Stimulated activated naive CD8-positive, alpha-beta T cell treated with anti-CD3 and anti-CD28 coated beads, Interleukin-15, Interleukin-2, amounts not matched to agents 100 U/mL and 50 U/mL, for 24 hours (primary cell): ENCODE data around the gene GLP2R.
A peak's percentile ranks its signal among the peaks of the same experiment; 100 is the strongest.

Experiments
- ATAC-seq: fragments of 150-1000 bp; cut with Tn5 transposase; one replicate; pipeline ENCODE4 v1.10.0; 2021
- DNase-seq: peaks from one replicate; pipeline ENCODE4 v3.0.0; 2021

The GLP2R gene

DNA sequence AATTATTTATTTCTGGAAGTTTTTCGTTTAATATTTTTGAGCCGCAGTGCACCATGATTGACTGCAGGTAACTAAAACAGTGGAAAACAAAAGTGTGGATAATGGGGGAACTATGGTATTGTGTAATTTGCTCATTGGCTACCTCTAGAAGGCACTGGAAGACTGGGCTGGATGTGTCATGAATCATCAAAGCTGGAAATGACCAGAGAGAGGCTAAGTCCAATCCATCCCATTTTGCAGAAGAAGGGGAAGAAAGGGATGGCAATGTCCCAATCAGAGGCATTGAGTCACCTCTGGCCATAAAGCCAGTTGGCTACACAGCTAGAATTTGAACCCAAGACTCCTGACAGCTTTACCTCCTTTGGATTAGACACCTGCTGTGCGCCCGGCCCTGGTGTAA, 29.3 kb downstream of the GLP2R start:
- ATAC-seq (no peak), DNase-seq (no peak)

DNA sequence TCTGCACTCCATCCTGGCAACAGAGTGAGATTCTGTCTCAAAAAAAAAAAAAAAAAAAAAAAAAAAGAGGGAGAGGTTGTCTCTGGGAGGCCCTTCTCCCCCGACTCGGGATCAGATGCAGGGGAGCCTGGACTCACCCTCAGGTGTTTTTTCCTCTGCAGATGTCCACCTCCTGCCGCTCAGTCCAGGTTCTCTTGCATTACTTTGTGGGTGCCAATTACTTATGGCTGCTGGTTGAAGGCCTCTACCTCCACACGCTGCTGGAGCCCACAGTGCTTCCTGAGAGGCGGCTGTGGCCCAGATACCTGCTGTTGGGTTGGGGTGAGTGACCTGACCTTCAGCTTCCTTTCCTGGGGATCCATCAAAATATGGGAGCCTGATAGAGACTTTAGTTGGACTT, 34.1 kb downstream of the GLP2R start:
- ATAC-seq (no peak), DNase-seq (no peak)

DNA sequence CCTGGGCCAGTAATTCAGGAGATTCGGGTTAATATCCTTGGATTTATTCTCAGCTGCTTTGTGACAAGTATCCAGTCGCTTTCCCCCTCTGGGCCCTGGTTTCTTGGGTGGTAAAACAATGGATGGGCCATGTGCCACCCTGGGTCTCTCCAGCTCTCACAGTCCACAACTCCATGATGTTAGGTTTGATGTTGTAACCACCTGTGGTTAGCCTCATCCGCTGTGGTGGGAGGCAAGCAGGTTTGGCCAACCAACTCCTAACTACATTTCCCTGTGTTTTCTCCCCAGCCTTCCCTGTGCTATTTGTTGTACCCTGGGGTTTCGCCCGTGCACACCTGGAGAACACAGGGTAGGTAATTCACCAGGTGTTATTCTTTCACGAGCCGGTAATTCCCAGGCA, 35.1 kb downstream of the GLP2R start:
- DNase-seq (no peak), ATAC-seq (no peak)

DNA sequence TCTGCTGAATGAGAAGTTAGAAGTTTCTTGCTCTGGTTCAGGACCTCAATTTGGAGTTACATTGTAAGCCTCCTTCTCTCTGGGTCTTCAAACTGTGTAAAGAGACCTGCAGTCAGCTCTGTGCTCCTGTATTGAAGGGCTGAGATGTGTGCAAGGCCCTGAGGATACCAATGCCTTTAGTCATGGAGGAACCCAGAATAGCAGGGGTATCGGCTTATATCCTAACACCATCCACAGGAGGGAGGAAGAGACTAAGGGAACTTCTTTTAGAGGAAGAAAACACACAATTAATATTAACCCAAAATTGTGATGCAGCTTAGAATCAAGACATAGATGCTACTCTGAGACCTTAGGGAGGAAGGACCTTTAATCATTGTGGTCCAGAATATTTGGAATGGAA, 36.5 kb downstream of the GLP2R start:
- ATAC-seq, result no peak
- DNase-seq, result no peak

DNA sequence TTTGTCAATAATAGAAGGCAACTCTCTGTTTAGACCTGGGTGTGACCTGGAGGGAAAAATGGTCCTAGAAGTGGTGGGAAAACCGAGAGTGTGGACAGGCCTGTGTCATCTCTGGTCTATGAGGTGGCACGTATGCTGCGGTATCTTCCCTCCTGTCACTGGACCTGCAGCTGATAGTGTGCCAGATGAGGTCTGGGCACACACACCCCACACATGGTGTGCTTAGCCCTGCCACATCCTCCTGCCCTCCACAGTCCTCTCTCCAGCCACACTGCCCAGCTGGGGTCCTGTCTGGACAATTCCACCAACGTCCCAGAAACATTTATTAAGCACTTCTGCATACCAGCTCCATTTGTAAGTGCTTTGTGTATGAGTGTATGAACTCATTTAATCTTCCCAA, 37.2 kb downstream of the GLP2R start:
- ATAC-seq (no peak), DNase-seq (no peak)

DNA sequence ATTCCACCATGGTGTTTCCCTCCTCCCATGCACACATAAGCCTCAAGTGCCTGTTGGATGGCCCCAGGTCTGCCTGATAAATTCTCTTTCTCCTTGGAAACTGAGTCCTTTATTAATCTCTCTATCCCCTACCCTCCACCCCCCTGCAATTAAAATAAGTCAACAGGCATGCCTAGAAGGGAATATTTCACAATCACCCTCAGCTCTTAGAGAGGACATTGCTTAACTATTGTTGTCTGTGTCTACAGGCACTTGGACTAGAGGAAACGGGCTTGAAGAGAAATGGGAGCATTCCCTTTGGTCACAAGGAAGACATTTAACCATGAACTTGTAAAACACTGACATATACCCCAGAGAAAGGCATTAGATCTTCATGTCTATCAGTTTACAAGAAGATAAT, 39.9 kb downstream of the GLP2R start:
- ATAC-seq, result no peak
- no peak for DNase-seq

DNA sequence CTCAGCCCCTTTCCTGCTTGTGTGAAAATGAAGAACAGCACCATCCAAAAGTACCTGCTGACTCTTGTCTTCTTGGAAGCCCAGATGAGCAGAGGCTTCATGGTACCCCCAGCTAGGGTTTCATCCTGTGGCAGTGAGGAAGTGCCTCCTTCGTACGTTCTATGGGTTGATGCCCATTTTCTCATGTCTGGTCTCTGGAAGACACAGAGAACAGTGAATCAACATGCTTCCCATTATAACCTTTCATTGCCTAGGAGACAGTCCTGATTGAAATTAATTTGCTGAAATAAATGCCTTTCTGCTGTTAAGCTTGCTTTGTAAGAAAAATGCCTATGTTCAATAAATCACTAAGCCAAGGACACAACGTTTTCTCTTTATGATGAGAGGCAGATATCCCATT, 42.8 kb downstream of the GLP2R start:
- no peak for DNase-seq
- no peak for ATAC-seq

DNA sequence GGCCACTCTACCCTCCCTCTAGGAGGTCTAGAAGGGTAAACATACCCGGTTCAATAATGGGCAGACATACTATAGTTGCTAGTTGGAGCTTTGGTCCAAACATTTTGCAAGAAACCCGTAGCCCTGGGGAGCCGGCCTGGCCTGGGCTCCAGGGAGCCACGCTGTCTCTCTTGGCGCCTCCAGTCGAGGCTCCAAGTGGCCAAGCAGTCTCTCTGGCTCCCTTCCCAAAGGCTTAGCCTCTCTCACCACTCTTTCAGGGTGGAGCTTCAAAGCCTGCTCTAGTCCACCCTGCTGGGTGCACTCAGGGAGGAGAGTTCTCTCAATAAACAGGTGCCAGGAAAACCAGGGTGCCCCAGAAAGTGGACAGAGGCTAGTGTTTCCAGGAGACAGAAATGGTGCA, 47.1 kb downstream of the GLP2R start:
- DNase-seq (no peak), ATAC-seq (no peak)

DNA sequence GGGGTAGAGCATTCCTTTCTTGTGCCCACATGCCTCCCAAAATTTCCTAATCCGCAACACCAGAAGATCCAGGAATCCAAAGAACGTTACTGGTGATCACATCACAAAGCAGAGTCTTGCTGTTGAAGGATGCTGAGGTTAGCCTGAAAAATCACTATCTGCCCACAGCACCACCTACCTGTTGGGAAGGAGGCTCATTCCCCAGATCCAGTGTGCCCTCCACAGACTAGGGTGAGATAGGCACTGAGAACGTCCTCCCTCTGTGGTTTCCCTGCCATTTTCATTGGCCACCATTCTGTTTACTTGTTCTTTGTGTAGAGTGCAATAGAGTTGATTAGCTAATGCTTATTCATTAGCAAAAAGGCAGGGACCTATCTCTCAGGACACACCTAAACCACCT, 49.0 kb downstream of the GLP2R start:
- DNase-seq, result no peak
- no peak for ATAC-seq

DNA sequence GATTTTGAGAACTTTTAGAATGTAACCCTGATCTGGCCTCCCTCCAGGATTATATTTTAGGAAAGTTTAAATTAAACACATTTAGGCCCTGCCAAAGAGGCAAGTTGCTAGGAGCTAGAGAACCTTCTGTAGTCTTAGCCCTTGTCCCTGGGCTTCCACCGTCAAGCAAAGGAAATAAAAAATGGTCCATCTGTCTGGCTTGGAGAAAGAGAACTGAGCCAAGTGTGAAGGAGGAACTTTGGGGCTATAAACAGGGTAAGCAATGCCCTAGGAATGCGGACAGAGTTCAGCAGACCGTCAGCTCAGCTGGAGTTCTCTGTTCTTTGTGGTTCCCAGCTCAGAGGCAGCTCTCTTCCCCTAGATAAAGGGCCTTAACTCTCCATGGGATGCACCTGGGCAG, 49.7 kb downstream of the GLP2R start:
- no peak for DNase-seq
- ATAC-seq, result no peak

DNA sequence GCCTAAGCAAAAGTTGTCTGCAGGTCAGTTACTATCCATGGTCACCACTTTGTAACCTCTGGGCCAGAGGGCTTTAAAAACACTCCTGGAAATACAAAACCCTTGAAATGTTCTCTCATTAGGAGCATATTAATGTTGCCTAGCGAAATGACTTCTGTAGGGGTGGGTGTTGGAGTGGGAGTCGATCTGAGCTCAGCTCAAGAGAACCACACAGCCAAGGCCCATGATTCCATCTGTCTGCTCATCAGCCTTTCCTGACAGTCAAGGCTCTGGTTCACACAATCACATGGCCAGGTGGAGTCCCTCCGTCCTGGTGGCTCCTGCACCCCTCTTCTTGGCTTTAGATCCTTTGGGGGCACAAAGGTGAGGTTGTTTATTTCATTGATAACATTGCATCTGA, 52.6 kb downstream of the GLP2R start:
- DNase-seq, result no peak
- no peak for ATAC-seq

DNA sequence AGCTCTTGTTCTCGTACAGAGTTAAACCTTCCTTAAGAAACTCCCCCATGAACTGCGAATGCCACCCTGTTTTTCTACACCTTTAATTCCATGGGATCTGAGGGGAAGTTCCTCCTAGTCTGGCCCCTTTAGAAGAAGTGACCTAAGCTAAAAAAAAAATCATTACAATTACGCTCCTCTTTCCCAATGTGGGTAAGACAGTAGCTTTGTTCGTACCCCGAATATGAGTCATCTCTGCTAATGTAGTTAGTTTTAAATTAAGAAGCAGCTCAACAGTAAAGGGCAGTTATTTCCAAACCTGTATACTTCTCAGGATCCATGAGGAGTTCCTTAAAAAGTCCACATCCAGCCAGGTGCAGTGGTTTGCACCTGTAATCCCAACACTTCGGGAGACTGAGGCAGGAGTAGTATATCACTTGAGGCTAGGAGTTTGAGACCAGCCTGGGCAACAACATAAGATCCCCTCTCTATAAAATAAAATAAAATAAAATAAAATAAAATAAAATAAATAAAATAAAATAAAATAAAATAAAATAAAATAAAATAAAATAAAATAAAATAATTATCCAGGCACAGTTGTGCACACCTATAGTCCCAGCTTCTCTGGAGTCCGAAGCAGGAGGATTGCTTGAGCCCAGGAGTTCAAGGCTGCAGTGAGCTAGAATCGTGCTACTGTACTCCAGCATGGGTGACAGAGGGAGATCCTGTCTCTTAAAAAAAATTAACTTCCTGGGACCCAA, 53.2 kb downstream of the GLP2R start:
- no peak for ATAC-seq
- no peak for DNase-seq

DNA sequence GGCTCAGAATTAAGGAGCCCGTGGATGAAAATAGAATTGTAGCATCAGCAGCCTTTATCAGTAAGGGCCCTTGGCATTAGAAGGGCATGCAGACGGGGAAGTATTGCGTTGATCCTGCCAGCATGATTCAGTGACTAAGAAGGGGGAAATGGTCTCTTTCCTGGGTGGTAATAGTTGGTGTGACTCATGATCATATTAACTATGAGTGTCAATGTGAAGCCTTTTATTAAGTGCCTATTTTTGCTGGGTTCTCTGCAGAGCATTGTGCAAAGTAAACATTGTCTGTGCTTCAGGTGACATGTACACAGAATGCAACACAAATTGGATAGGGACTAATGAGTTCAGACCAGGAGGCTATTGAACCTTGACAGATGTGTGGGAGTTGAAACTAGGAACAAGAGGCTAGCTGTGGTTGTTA, 54.9 kb downstream of the GLP2R start:
- no peak for DNase-seq
- ATAC-seq, result no peak

DNA sequence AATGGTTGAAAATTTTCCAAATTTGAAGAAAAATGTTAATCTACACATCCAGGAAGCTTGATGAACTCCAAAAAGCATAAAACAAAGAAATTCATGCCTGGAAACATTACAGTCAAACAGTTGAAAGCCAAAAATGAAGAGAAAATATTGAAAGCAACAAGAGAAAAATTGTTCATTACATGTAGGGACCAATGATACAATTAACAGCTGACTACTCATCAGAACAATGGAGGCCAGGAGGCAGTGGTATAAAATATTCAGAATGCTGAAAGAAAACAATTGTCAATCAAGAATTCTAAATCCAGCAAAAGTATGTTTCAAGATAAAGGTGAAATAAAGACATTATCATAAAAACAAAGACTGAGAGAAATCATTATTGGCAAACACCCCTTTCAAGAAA, 57.7 kb downstream of the GLP2R start:
- ATAC-seq, result no peak

DNA sequence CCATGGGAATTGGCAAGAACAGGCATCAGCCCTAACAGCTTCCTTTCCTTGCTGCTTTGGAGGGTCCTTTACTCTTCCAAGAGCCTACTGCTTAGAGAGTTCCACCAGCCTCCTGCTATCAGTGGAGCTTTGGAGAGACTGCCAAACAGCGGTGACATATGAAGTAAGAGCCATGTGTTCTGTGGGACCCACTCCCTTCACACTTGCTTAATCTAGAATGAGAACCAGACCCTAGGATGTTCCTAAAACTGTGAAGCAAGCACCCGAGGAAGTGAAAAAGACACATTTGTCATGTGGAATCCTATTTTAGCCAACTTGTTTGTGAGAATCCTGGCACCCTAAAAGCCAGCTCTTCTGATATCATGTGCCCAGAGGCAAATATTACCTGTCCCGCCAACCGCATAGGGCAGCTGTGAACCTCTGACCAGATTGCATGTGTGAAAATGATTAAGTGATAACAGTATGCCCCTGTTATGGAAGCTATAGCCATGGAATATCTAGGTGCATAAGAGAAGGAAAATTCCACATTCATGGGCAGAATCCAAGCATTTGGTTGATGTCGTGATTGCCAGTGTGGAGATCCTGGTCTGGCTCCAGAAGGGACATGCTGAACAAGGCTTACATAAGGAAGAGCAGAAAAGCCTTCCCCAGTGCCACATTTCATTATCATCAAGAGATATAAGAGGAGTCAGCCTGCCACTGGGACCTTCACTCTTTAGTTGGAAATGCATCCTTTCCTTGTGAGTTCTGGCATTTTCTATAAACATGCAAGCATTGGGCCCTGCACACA, 60.6 kb downstream of the GLP2R start:
- no peak for DNase-seq
- ATAC-seq, result no peak

More for the DNA sequence above, 57.7 kb downstream of the GLP2R start:
- DNase-seq, result no peak

DNA sequence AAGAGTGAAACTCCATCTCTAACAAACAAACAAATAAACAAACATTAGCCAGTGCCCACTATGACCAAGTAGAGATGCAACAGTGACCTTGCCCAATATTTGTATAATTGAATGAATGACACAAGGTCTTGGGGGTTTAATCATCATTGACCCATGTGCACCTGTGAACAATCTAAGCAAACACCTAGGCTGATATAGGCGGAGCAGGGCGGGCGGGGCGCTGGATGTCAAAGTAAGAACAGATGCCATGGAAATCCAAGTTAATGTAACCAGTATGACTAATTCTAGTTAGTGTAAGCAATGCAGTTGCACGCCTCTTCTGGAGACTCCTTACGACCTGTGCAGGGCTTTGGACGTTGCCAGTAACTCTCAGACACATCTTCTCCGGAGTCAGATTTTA, 61.8 kb downstream of the GLP2R start:
- no peak for DNase-seq
- no peak for ATAC-seq

DNA sequence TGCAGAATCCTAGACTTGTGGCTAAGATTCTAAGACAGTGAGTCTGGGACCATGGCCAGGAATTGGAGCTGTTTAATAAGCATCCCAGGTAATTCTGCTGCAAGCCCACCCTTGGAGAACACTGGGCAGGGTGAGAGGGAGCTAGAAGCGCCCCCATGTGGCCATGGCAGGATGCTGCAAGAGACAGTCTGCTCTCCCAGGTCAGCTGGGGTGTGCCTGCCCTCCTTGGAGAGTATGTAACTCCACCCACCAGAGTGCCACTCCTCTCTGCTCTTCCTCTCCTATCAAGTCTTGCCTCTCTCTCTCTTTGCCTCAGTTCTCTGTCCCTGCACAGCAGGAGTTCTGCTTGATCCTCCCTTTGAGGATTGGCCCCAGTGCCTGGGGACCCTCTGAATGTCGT, 64.4 kb downstream of the GLP2R start:
- ATAC-seq (peak; percentile 43), DNase-seq (peak; percentile 23)

DNA sequence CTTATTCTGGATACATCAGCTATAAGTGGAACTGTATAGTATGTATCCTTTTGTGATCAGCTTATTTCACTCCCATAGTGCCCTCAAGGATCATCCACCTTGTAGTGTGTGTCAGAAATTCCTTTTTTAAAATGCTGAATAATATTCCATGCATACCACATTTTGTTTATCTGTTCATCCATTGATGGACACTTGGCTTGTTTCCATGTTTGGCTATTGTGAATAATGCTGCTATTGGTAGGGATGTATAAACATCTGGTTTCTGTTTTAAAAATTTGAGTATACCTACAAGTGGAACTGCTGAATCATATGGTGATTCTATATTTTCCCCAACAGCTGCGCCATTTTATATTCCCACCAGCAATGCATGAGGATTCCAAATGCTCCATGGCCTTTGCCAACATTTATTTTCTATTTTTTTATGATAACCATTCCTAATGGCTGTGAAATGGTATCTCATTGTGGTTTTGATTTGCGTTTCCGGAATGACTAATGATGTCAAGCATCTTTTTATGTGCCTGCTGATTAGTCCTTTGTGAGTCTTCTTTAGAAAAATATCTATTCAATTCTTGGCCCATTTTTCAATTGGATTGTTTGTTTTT, 67.8 kb downstream of the GLP2R start:
- DNase-seq, result no peak
- ATAC-seq, result no peak

DNA sequence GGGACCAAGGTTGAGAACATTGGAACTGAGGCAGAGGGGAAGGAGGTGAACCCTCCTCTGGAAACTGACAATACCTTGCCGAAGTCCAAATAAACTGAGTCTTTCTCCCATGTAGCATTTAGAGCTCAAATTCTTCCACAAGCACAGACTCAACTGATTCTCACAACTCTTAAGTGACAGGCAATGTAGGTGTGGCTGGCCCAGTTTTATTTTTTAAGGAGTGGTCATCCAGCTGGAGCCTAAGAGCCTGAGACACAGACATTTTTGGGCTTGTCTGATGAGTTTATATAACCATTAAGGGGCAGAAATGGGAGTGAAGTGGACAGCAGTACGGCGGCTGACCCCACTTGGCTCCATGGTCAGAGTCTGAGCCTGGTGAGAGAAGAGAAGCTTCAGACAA, 68.5 kb downstream of the GLP2R start:
- ATAC-seq (no peak), DNase-seq (no peak)

DNA sequence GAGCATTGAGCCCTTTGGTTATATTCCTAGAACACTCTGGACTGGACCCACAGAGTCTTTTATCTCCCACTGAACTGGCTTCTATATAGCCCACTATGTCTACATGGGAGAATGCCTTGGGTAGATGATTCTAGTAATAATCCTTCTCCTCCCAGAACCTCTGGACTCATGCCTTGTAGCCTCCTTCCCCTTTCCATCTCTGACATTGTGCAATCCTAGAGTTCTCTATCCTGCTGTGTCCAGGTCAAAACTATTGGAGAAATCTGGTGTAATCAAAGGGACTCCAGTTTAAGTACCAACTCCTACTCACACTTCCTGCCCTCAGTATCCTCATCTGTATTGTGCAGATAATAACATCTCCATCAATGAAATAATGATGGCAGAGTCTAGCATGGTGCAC, 70.2 kb downstream of the GLP2R start:
- DNase-seq, result no peak
- no peak for ATAC-seq

DNA sequence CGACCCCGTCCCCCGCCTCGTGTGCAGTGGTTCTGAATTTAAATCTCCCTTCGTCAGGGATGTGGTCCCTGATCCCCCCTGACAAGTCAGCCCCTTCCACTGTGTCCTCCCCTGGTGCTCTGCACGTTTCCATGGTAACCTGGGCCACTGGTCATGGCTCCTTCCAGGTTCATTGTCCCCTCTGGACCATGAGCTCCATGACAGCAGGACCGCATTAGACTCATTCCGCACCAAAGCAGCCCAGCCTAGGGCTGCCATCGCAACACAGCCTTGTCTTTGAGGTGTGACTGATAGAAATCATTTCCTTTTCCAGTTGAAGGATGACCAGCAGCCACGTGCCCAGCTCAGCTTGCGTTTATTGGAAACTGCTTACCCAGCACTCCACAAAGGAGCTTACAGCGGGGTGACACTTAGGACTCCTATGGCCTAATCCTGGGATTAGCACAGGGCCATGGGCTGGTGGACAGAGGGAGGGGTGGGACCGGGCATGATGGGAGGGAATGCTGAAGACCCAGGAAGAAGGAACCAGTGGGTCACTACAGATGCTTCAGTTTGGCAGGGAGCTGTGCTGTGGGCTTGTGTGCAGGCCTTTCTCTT, 71.7 kb downstream of the GLP2R start:
- no peak for ATAC-seq

DNA sequence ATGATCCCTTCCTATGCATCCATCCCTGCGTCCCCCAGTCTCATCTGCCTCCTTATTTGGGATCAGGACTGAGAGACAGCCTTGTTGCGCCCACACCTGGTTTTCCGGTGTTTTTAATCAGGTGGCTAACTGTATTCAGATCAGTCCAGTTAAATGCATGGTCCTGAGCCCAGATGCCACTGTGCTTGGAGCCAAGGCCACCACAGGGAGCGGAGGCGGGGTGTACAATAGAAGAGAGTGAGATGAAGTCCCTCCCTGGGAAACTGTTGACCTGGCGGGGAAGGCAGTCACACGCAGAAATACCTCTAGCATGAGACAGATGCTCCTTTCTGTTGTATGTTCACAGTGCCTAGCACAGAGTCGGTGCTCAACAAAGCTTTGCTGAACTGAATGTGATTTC, 73.1 kb downstream of the GLP2R start:
- ATAC-seq, result no peak
- no peak for DNase-seq

More for the DNA sequence above, 71.7 kb downstream of the GLP2R start:
- DNase-seq, result no peak
